ENCODE measurements around the gene BAG1. TPM values are rescaled to one million over a fixed set of nuclear protein-coding genes. Genes with fewer than 3 reads are reported as not detected.

BAG1 gene
- total RNA-seq, 1 experiment from 2014 or later: 70.0 TPM

DNA sequence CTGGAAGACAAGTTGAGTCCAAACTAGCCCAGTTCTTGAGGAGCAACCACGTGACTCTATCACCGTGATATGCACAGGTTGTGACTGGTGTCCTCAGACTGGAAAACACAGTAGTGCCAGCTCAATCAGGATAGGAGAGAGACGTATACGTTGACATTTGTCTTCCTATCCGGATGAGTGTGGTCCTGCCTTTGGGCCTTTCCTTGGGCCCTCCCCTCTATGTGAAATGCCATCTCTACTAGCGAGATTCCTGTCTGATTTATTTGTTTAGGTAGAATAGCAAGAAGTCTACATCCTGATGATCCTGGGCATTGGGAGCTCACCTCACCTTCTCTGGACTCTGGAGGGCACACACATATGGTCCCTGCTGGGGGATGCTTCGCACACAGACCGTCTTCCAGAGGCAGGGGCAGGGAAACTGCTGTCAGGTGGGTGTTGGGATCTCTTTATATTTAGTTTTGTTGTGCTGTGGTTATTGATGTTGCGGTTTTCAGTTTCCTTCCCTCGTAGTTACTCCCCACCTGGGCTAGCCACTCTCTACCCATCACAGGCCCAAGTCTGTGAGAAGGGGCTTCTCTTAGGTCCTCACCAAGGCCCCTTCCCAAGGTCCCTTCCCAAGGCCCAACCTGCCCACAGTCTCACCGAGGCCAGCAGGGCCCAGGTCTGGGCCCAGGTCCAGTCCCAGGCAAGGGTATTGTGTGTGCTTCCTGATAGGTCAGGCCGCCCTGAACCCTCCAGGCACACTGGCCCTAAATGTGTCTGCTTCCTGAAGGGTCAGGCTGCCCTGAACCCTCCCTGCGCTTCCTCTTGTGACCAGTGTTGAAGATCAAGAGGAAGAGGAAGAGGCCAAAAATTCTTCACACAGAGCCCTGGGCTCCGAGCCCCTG is 43.6 kb downstream of the BAG1 start:
- no peak for DNase-seq (ENCODE audit: low spot score)

DNA sequence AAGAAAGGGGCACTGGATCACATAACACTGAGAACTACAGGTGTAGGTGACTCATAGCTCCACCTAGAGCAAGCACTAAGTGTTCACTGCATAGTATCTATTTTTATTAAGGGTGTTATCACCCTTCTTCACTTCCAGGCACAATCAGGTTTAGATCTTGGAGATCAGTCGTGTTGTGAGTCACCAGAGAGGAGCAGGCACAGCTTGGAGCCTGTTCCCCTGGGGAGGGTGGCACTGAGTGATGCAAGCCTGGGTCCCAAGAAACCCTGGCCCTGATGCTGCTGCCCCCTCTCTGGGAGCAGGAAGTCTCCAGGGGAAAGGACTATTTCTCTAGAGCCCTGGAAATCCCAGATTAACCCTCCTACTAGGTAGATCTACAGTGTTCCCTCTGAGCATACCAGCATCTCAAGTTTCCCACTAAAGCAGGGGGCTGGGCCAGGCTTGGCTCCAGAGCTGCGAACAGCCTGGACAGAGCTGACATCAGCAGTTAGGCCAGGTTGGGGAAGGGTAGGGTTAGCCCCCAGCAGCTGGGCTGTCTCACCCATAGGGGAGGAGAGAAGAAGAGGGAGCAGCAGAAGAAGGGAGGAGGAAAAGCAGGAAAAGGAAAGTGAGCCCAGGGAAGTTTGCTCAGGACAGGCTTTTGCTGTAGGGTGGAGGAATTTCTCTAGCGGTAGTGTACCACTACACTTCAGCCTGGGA is 52.7 kb downstream of the BAG1 start:
- DNase-seq (ENCODE audit: low spot score): peak; percentile 79

DNA sequence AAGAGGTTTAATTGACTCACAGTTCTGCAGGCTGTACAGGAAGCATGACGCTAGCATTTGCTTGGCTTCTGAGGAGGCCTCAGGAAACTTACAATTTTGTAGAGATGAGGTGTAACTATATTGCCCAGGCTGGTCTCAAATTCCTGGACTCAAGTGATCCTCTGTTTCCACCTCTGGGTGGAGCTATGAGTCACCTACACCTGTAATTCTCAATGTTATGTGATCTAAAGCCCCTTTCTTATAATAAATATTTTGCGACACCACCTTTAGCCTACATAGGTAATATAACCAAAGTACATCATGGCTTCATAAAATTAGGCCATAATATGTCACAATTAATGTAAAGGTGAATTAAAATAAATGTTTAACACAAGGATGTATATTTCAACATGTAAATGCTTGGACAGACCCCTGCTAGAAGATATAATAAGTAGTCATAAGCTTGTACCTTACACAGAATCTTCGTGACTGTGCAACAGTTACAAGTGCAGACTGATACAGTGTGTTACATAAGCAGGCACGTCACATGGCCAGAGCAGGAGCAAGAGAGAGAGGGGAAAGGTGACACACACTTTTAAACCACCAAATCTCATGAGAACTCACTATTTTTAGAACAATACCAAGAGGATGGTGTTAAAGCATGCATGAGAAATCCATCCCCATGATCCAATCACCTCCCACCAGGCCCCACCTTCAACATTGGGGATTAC is 54.3 kb downstream of the BAG1 start:
- DNase-seq (ENCODE audit: low spot score): no peak

DNA sequence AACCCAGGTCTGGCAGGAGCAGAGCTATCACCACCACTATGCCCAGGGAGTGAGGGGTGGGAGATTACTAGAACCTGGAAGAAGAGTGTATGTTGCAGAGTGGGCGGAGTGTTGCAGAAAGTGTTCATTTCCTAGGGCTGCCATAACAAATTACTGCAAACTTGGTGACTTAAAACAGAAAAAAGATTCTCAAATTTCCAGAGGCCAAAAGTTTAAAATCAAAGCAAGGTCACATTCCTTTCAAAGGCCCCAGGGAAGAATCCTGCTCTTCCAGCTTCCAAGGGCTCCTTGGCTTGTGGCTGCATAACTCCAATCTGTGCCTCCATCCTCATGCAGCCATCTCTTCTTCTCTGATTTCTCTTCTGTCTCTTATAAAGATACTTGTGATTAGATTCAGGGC is 55.1 kb downstream of the BAG1 start:
- no peak for DNase-seq (ENCODE audit: low spot score)

DNA sequence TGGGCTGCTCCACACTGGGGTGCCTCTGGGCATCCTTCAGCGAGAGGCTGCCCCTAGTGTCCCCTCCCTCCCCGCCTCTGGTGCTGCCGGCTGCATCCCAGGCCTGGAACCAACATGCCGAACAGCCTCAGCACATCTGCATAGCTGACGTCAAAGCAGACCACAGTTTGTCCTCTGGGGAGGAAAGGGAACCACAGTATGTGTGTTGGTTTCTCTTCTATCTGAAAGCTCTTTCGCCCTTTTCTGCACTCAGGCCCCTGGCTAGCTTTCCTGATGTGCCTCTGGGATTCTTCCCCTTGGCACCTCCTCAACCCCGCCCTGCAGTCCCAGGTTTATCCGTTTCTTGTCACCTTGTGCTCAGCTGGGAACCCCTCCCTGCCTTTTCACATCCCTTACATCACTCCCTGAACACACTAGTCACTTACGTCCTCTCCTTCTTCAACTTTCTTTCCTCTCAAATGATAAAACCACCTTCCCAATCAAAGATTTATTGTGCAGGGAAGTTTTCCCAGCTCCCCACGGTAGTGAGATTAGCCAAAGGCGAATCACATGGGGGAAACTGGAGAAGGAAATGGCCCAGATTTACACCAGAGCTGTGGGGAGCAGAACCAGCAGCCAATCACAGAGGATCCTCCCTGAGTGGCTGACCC is 61.8 kb downstream of the BAG1 start:
- DNase-seq (ENCODE audit: low spot score): no peak

Other genes with a start within 250 kb of the BAG1 start
- gene DNAJA1, start 239.4 kb downstream of the BAG1 start, total RNA-seq (2014; rRNA removed; shearing (Covaris generic)): 53.2 and 59.5 TPM in 2 replicates
- gene SMU1, start 188.0 kb downstream of the BAG1 start, total RNA-seq (2014; rRNA removed; shearing (Covaris generic)): 11.5 and 11.8 TPM in 2 replicates
- gene B4GALT1, start 97.4 kb downstream of the BAG1 start, total RNA-seq (2014; rRNA removed; shearing (Covaris generic)): 14.6 and 16.9 TPM in 2 replicates
- 1.3 TPM in 1 of 2 replicates, not detected in the other for gene SPINK4, start 24.5 kb downstream of the BAG1 start, total RNA-seq (2014; rRNA removed; shearing (Covaris generic))
- gene CHMP5, start 341 bp upstream of the BAG1 start, total RNA-seq (2014; rRNA removed; shearing (Covaris generic)): 24.7 and 29.2 TPM in 2 replicates
- 15.2 and 18.2 TPM in 2 replicates for gene NFX1, start 25.8 kb upstream of the BAG1 start, total RNA-seq (2014; rRNA removed; shearing (Covaris generic))
- 0.21 and 0.58 TPM in 2 replicates for gene AQP7, start 137.9 kb upstream of the BAG1 start, total RNA-seq (2014; rRNA removed; shearing (Covaris generic))
- gene AQP3, start 182.9 kb upstream of the BAG1 start, total RNA-seq (2014; rRNA removed; shearing (Covaris generic)): 82.7 and 116 TPM in 2 replicates
- 53.5 and 54.4 TPM in 2 replicates for gene NOL6, start 209.2 kb upstream of the BAG1 start, total RNA-seq (2014; rRNA removed; shearing (Covaris generic))

Measured in HT-29 (cell line).